Measurements from ENCODE around the gene ETV3L. TPM values are rescaled to one million over a fixed set of nuclear protein-coding genes. Genes with fewer than 3 reads are reported as not detected.

ETV3L gene
- total and polyA plus RNA-seq, 2 of the 8 experiments (the other 6 are each of a cell fraction or from before 2014, with no cell fraction given), result 0.17 to 0.26 TPM

- no peak overlapping the region for H4K8ac ChIP-seq (ENCODE audit: extremely low read depth, insufficient read depth, low read length)
- no peak overlapping the region for H2BK120ac ChIP-seq (replicated peaks; ENCODE audit: low read depth, low read length)
- no peak for FAIRE-seq
- TF ChIP-seq GABPA (IDR thresholded peaks at IDR 0.05; ENCODE audit: borderline replicate concordance, insufficient read depth, low read length), result no peak
- TF ChIP-seq SIN3A (conservative IDR thresholded peaks at IDR 0.05 in 1 of 2, IDR thresholded peaks at IDR 0.05 in 1 of 2; ENCODE audit: low read depth in 1 of 2, low read length in 2 of 2), result no peak
- TF ChIP-seq HDAC2 (IDR thresholded peaks at IDR 0.05; ENCODE audit: borderline replicate concordance in 1 of 2, low read depth in 2 of 2, low read length in 2 of 2), result no peak
- TF ChIP-seq CHD2 (IDR thresholded peaks at IDR 0.05; ENCODE audit: low read length), result no peak
- TF ChIP-seq NRF1 (IDR thresholded peaks at IDR 0.05; ENCODE audit: low read depth, low read length), result no peak
- TF ChIP-seq SP1 (IDR thresholded peaks at IDR 0.05; ENCODE audit: low read depth, low read length), result no peak
- TF ChIP-seq TAF7 (optimal IDR thresholded peaks at IDR 0.05; ENCODE audit: borderline replicate concordance, low read depth, low read length), result no peak
- no peak for TF ChIP-seq SIRT6 (IDR thresholded peaks at IDR 0.05; ENCODE audit: low read length)
- no peak for TF ChIP-seq CBX5 (IDR thresholded peaks at IDR 0.05; ENCODE audit: low read depth, low read length)
Measured at GRCh38 chr1:157119008-157119407, 19.4 kb upstream of the ETV3L start.

More at GRCh38 chr1:157119008-157119407, 19.4 kb upstream of the ETV3L start:
- CTCF ChIA-PET (ENCODE audit: partially characterized antibody), result interaction anchor here (1.1 to 1.5 kb wide), 2 partner anchors 24 to 29 kb away, joined by 3 to 9 read pairs; no protein-coding TSS in a partner anchor
- peak overlapping the region; percentile 14; the same call in 1 of the 2 replicates for H2BK12ac ChIP-seq (ENCODE audit: low read depth, low read length)
- peaks cover 3 to 5% of the 10 kb centered on the region in 2 experiments for H4K20me1 ChIP-seq (replicated peaks in 1 of 2; ENCODE audit: control insufficient read depth in 1 of 2, insufficient read depth in 2 of 2, low read length in 2 of 2)
- DNase-seq (ENCODE audit: low read depth in 1 of 2, low spot score in 2 of 2), result peak in 1 of 2 experiments; percentile 42
- no peaks in the 10 kb centered on the region for H3K79me1 ChIP-seq (ENCODE audit: low read depth, low read length)
- H2AK5ac ChIP-seq (ENCODE audit: low read depth, low read length), result no peak overlapping the region
- H3K23ac ChIP-seq (ENCODE audit: insufficient read length), result no peak overlapping the region
- H2AFZ ChIP-seq (ENCODE audit: low read length), result no peak overlapping the region
- H3K4ac ChIP-seq (replicated peaks; ENCODE audit: insufficient read length, low read depth, low read length), result no peak overlapping the region
- WGBS, 2 experiments (ENCODE audit: extremely low coverage in 1 of 2, insufficient coverage in 1 of 2, insufficient read length in 1 of 2, insufficient replicate concordance in 2 of 2, low coverage in 1 of 2, low lambda C conversion rate in 2 of 2, missing lambda C conversion rate in 1 of 2), result 89% methylated on average over 9 of the region's 9 CpGs; no CpG with 5 or more reads in 1 of the 2 experiments
- H2BK20ac ChIP-seq (ENCODE audit: low read length), result no peak overlapping the region; the same call in 1 of the 2 replicates
- no peak overlapping the region for H3K4me3 ChIP-seq (ENCODE audit: extremely low read depth in 1 of 4, insufficient read depth in 2 of 4, low read depth in 3 of 4, low read length in 4 of 4)
- no peak overlapping the region for H3K14ac ChIP-seq (ENCODE audit: insufficient read length)
- POLR2A ChIA-PET (ENCODE audit: partially characterized antibody), result interaction anchor here (0.6 to 1.4 kb wide), 4 partner anchors 16 to 62 kb away, joined by 3 to 5 read pairs (median 4); no protein-coding TSS in a partner anchor
- no peaks in the 10 kb centered on the region for H3K9me3 ChIP-seq (ENCODE audit: insufficient read depth in 2 of 2, low read depth in 1 of 2, low read length in 1 of 2)
- peaks cover 2 to 10% (median 5%) of the 10 kb centered on the region in 4 experiments; a peak in 5 of 8 replicates for H3K36me3 ChIP-seq (ENCODE audit: control insufficient read depth in 2 of 4, insufficient read depth in 4 of 4, low read length in 3 of 4)
- H4K91ac ChIP-seq (replicated peaks; ENCODE audit: insufficient read length, low read length), result no peak overlapping the region
- no peak overlapping the region for H2BK5ac ChIP-seq (ENCODE audit: low read depth, low read length)
- no peak overlapping the region for H2BK15ac ChIP-seq (ENCODE audit: low read length)
- H3K79me2 ChIP-seq (ENCODE audit: control insufficient read depth in 1 of 2, insufficient read depth in 2 of 2, low read length in 2 of 2), result no peaks in the 10 kb centered on the region
- H3K18ac ChIP-seq (ENCODE audit: extremely low read depth, low read length), result no peak overlapping the region
- H3K4me2 ChIP-seq (ENCODE audit: insufficient read depth in 1 of 2, low read depth in 2 of 2, low read length in 2 of 2), result no peak overlapping the region
- H3K27ac ChIP-seq (ENCODE audit: low read depth, low read length), result no peak overlapping the region
- H3K4me1 ChIP-seq (replicated peaks in 1 of 4; ENCODE audit: control insufficient read depth in 3 of 4, insufficient read depth in 4 of 4, low read length in 3 of 4), result peaks cover 9 to 32% (median 17%) of the 10 kb centered on the region in 4 experiments
- H3K27me3 ChIP-seq (replicated peaks in 1 of 4; ENCODE audit: control insufficient read depth in 3 of 4, extremely low read depth in 1 of 4, insufficient read depth in 3 of 4, low read length in 3 of 4), result no peaks in the 10 kb centered on the region
- H3K9ac ChIP-seq (replicated peaks in 1 of 4; ENCODE audit: extremely low read depth in 1 of 4, low read depth in 3 of 4, low read length in 3 of 4), result no peak overlapping the region
- no peak overlapping the region for H4K5ac ChIP-seq (ENCODE audit: insufficient read length, low read depth, low read length)
- no peak overlapping the region for H3K56ac ChIP-seq (replicated peaks; ENCODE audit: insufficient read length, low read depth, low read length)
- H3K23me2 ChIP-seq (ENCODE audit: low read depth, low read length), result peaks cover 4% of the 10 kb centered on the region; the same call in 1 of the 2 replicates
